ENCODE results near the gene LIG1. TPM values are rescaled to one million over a fixed set of nuclear protein-coding genes. Genes with fewer than 3 reads are reported as not detected.

Gene LIG1
- total and polyA plus RNA-seq, 2 of the 13 experiments (the other 11 are each of a cell fraction or from before 2014, with no cell fraction given), result 20.1 to 64.4 TPM

- TF ChIP-seq REST (IDR thresholded peaks at IDR 0.05; ENCODE audit: borderline replicate concordance in 1 of 2, low read depth in 1 of 2, low read length in 2 of 2) (no peak), ZNF513 (CRISPR knock-in tag; conservative IDR thresholded peaks at IDR 0.05) (no peak), ZMYM3 (CRISPR knock-in tag; IDR thresholded peaks at IDR 0.05) (no peak), ZNF451 (CRISPR knock-in tag; IDR thresholded peaks at IDR 0.05) (0 out of 2 replicates have a peak, but pooled peaks have one; percentile 26), ZNF530 (CRISPR knock-in tag; IDR thresholded peaks at IDR 0.05; ENCODE audit: low read depth) (no peak), ZNF879 (CRISPR knock-in tag; IDR thresholded peaks at IDR 0.05) (no peak), ZNF432 (CRISPR knock-in tag; IDR thresholded peaks at IDR 0.05; ENCODE audit: borderline replicate concordance) (no peak), ZFP90 (CRISPR knock-in tag; IDR thresholded peaks at IDR 0.05; ENCODE audit: borderline replicate concordance) (no peak; the same call in 1 of the 2 replicates), ZNF138 (CRISPR knock-in tag; IDR thresholded peaks at IDR 0.05; ENCODE audit: low read depth) (no peak), ZBTB44 (CRISPR knock-in tag; IDR thresholded peaks at IDR 0.05) (no peak), RNF2 (conservative IDR thresholded peaks at IDR 0.05; ENCODE audit: low read depth) (no peak), BCLAF1 (IDR thresholded peaks at IDR 0.05) (no peak), ZFP37 (CRISPR knock-in tag; IDR thresholded peaks at IDR 0.05; ENCODE audit: borderline replicate concordance) (no peak), PHF21A (CRISPR knock-in tag; IDR thresholded peaks at IDR 0.05) (no peak), SETDB1 (CRISPR knock-in tag; IDR thresholded peaks at IDR 0.05; ENCODE audit: borderline replicate concordance) (no peak), BRCA1 (CRISPR knock-in tag; IDR thresholded peaks at IDR 0.05) (no peak), ZNF549 (CRISPR knock-in tag; IDR thresholded peaks at IDR 0.05) (no peak), KLF16 (CRISPR knock-in tag; IDR thresholded peaks at IDR 0.05) (peak in 1 of 2 experiments; percentile 55; a peak in 1 of 4 replicates)
Measured at GRCh38 chr19:48203794-48204628, 33.9 kb upstream of the LIG1 start (continued).
